ENCODE results near the gene NKX2-2. TPM values are rescaled to one million over a fixed set of nuclear protein-coding genes. Genes with fewer than 3 reads are reported as not detected.

NKX2-2 gene
- total RNA-seq, 4 donors from 2014 or later: not detected

GRCh38 chr20:21528870-21529269 is 15.0 kb upstream of the NKX2-2 start:
- no peak for TF ChIP-seq EP300 (IDR thresholded peaks at IDR 0.05)
- TF ChIP-seq CTCF (IDR thresholded peaks at IDR 0.05): no peak
- TF ChIP-seq POLR2A (IDR thresholded peaks at IDR 0.05): no peak
- no peak for TF ChIP-seq POLR2AphosphoS5 (IDR thresholded peaks at IDR 0.05)
- DNase-seq (ENCODE audit: low spot score in 2 of 2): no peak
- H3K4me3 ChIP-seq: no peak overlapping the region
- no peaks in the 10 kb centered on the region for H3K36me3 ChIP-seq
- H3K27me3 ChIP-seq: peaks cover 41% of the 10 kb centered on the region
- H3K4me1 ChIP-seq: no peaks in the 10 kb centered on the region
- WGBS: 92% methylated on average over 5 of the region's 5 CpGs
- no peak overlapping the region for H3K27ac ChIP-seq
- no peaks in the 10 kb centered on the region for H3K9me3 ChIP-seq

- WGBS: 85% methylated on average over 5 of the region's 5 CpGs
- Histone ChIP-seq H3K27me3 (peaks cover 45% of the 10 kb centered on the region), H3K36me3 (no peaks in the 10 kb centered on the region), H3K27ac (no peak overlapping the region), H3K4me3 (no peak overlapping the region), H3K9me3 (no peaks in the 10 kb centered on the region), H3K4me1 (peaks cover 1% of the 10 kb centered on the region)
- no peak for TF ChIP-seq POLR2AphosphoS5 (IDR thresholded peaks at IDR 0.05)
- no peak for TF ChIP-seq POLR2A (IDR thresholded peaks at IDR 0.05)
- no peak for TF ChIP-seq CTCF (IDR thresholded peaks at IDR 0.05)
- TF ChIP-seq EP300 (IDR thresholded peaks at IDR 0.05): no peak
- no peak for DNase-seq (ENCODE audit: low spot score in 2 of 2)
These were observed 14.0 kb upstream of the NKX2-2 start for GRCh38 chr20:21527908-21528307.

DNA sequence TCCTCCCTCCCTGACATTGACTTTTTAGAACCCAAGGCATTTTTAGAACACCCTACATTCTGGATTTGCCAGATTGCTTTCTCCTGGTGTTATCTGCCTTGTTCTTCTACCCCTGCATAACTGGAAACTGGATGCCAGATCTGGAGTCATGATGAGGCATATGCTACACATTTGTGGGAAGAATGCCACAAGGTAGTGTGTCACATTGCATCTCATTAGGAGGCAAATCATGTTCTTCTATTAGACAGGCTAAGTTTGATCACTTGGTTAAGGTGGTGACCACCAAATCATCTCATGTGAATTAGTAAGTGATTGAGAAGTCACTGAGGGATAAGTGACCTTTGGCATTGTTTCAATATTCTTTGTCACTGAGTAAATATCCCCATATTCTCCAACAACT is 12.9 kb upstream of the NKX2-2 start:
- H3K36me3 ChIP-seq: no peaks in the 10 kb centered on the region
- H3K27ac ChIP-seq: no peak overlapping the region
- H3K27me3 ChIP-seq: peaks cover 57% of the 10 kb centered on the region
- H3K4me1 ChIP-seq: peaks cover 12% of the 10 kb centered on the region
- H3K9me3 ChIP-seq: no peaks in the 10 kb centered on the region
- H3K4me3 ChIP-seq: no peak overlapping the region
- DNase-seq (ENCODE audit: low spot score in 2 of 2): no peak
- TF ChIP-seq POLR2AphosphoS5 (IDR thresholded peaks at IDR 0.05): no peak
- TF ChIP-seq EP300 (IDR thresholded peaks at IDR 0.05): no peak
- no peak for TF ChIP-seq CTCF (IDR thresholded peaks at IDR 0.05)
- no peak for TF ChIP-seq POLR2A (IDR thresholded peaks at IDR 0.05)

GRCh38 chr20:21523895-21524294 is 10.0 kb upstream of the NKX2-2 start:
- Histone ChIP-seq H3K27ac (no peak overlapping the region), H3K4me1 (peaks cover 18% of the 10 kb centered on the region), H3K4me3 (no peak overlapping the region), H3K36me3 (no peaks in the 10 kb centered on the region), H3K27me3 (peaks cover 81% of the 10 kb centered on the region), H3K9me3 (no peaks in the 10 kb centered on the region)
- TF ChIP-seq EP300 (IDR thresholded peaks at IDR 0.05) (no peak), POLR2A (IDR thresholded peaks at IDR 0.05) (no peak), POLR2AphosphoS5 (IDR thresholded peaks at IDR 0.05) (no peak), CTCF (IDR thresholded peaks at IDR 0.05) (no peak)
- DNase-seq (ENCODE audit: low spot score in 2 of 2): no peak
- 5% methylated on average over 2 of the region's 2 CpGs for WGBS

DNA sequence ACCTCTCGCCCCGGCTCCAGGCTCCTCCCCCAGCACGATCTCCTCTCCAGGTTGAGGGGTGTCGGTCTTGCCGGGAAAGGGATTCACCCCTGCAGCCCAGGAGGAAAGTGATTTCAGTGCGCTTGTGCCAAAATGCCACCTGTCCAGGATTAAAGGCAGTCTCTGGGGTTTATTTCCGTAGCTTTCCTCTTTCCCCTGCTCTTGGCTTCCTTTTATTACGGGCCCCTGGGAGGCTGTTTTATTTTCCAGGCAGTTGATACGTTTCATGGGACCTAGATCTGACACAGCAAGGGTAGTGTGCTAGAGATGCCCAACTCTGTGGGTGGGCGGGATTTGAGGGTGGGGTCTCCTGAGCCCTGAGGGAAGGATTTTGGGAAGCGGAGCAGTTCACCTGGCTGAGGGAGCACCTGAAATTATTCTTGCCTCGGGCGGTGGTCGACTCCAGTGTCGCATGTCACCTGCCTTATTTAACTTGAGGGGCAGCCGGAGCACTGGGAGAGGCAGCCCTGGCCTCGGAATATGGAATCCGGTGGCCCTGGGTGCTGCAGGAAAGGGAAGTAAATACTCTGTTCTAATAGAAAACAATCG is 9.5 kb upstream of the NKX2-2 start:
- H3K36me3 ChIP-seq: no peaks in the 10 kb centered on the region
- peaks cover 18% of the 10 kb centered on the region for H3K4me1 ChIP-seq
- no peak for DNase-seq (ENCODE audit: low spot score in 2 of 2)
- no peak overlapping the region for H3K27ac ChIP-seq
- H3K9me3 ChIP-seq: no peaks in the 10 kb centered on the region
- TF ChIP-seq CTCF (IDR thresholded peaks at IDR 0.05): no peak
- no peak for TF ChIP-seq POLR2A (IDR thresholded peaks at IDR 0.05)
- no peak for TF ChIP-seq EP300 (IDR thresholded peaks at IDR 0.05)
- TF ChIP-seq POLR2AphosphoS5 (IDR thresholded peaks at IDR 0.05): no peak
- 5% methylated on average over 19 of the region's 19 CpGs for WGBS
- no peak overlapping the region for H3K4me3 ChIP-seq
- H3K27me3 ChIP-seq: peaks cover 86% of the 10 kb centered on the region
